Immature natural killer cell (primary cell): ENCODE results near the gene ZNF598. TPM values are rescaled to one million over a fixed set of nuclear protein-coding genes. Genes with fewer than 3 reads are reported as not detected.

ENCODE experiments used
- DNase-seq, 3 donors: peaks; one replicate each; pipeline ENCODE4 v3.0.0; 2022; ENCODE audit warnings: mixed read lengths in 1 of 3
- H3K27ac Mint-ChIP-seq, 6 donors: one replicate each; pipeline ENCODE4 v1.8.0; 2020; ENCODE audit warnings: mixed read lengths in 6 of 6, mild to moderate bottlenecking in 5 of 6, inconsistent platforms in 4 of 6, moderate library complexity in 3 of 6
- H3K27me3 Mint-ChIP-seq, 3 donors: one replicate each; pipeline ENCODE4 v1.8.0; 2020 to 2021; ENCODE audit warnings: low read depth in 3 of 3, mild to moderate bottlenecking in 3 of 3, mixed read lengths in 3 of 3, moderate library complexity in 3 of 3, inconsistent platforms in 1 of 3
- H3K36me3 Mint-ChIP-seq, 3 donors: one replicate each; pipeline ENCODE4 v1.8.0; 2020; ENCODE audit warnings: mixed read lengths in 3 of 3, inconsistent platforms in 2 of 3, mild to moderate bottlenecking in 2 of 3
- H3K4me1 Mint-ChIP-seq, 2 donors: one replicate each; pipeline ENCODE4 v1.8.0; 2020; ENCODE audit warnings: inconsistent platforms in 2 of 2, mild to moderate bottlenecking in 2 of 2, mixed read lengths in 2 of 2, moderate library complexity in 1 of 2
- H3K4me3 Mint-ChIP-seq, 5 donors: one replicate each; pipeline ENCODE4 v1.8.0; 2020; ENCODE audit warnings: mild to moderate bottlenecking in 5 of 5, mixed read lengths in 5 of 5, inconsistent platforms in 3 of 5, moderate library complexity in 3 of 5
- H3K9me3 Mint-ChIP-seq, 6 donors: one replicate each; pipeline ENCODE4 v1.8.0; 2020; ENCODE audit warnings: mild to moderate bottlenecking in 6 of 6, mixed read lengths in 6 of 6, inconsistent platforms in 4 of 6, moderate library complexity in 3 of 6
- polyA plus RNA-seq, 3 donors: library from polyadenylated mRNA; unstranded; fragments of 300-500 nt; fragmentation: Illumina TruSeq; gene quantifications; one replicate each; pipeline ENCODE4 v1.2.3, GENCODE V29; 2021

Gene ZNF598
- polyA plus RNA-seq, 3 donors from 2014 or later, result 1.8 to 10.4 (median 2.9) TPM

DNA sequence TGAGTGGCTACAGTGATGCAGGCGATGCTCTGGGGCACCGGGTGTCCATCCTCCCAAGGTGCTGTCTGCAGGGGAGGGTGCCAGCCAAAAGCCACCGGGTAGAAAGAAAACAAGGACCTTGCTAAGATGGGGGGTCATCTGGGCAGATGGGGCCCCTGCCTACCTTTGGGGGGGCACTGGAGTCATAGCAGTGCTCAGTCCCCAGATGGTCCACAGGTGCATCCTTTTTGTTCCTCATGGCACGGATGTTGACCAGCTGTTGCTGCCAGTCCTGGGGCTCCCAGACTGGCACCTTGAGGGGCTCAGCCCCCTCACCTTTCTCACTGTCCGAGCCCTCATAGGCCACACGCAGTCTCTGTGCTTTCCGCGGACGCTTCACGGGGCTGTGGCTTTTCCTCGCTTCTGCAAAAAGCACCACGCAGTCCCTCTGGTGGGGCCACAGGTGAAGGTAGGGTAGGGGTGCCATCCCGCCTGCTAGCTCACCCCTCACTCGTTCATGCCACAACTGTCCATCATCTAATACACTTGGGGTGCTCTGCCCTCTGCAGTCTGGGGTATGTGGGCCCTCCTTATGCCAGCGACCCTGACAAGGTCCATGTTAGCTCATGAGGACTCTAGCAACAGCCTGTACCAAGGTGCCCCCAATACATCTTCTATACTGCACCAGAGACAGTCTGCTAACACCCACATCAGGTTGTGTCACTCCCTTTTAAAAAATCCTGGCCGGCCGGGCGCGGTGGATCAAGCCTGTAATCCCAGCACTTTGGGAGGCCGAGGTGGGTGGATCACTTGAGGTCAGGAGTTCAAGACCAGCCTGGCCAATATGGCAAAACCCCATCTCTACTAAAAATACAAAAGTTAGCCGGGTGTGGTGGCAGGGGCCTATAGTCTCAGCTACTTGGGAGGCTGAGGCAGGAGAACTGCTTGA lies 36.6 kb upstream of the ZNF598 start:
- peaks cover 0 to 2% (median 0%) of the 10 kb centered on the region in 3 donors for H3K36me3 Mint-ChIP-seq
- peaks cover 0 to 7% (median 0%) of the 10 kb centered on the region in 3 donors for H3K27me3 Mint-ChIP-seq
- H3K9me3 Mint-ChIP-seq, result no peaks in the 10 kb centered on the region
- peaks cover 19% of the 10 kb centered on the region in 2 donors for H3K4me1 Mint-ChIP-seq
- no peak for DNase-seq
- H3K4me3 Mint-ChIP-seq, result peak overlapping the region; percentile 89 to 91 (median 91)
- peak overlapping the region in 1 of 6 donors; percentile 34 for H3K27ac Mint-ChIP-seq

DNA sequence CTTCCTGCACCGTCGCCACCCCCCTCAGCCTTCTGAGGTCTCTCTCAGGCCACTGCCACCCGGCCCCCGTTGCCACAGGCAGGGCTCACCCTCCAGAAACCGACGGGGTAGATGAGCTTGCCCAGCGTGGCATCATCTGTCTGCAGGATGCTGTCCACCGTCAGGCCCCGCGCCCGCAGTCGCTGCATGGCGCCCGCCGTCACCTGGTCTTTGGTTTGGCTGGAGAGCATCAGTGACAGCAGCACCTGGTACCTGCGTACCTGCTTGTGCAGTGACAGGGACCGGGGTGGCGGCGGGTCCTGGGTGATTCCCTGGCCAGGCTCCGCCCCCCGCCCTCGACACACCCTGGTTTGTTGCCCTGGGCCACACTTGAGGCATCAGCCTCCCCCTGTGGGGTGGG lies 34.9 kb upstream of the ZNF598 start:
- Mint-ChIP-seq H3K36me3 (no peaks in the 10 kb centered on the region), H3K4me1 (peaks cover 18 to 19% of the 10 kb centered on the region in 2 donors), H3K27me3 (peaks cover 0 to 7% (median 0%) of the 10 kb centered on the region in 3 donors), H3K9me3 (no peaks in the 10 kb centered on the region), H3K27ac (no peak overlapping the region), H3K4me3 (no peak overlapping the region)
- no peak for DNase-seq

DNA sequence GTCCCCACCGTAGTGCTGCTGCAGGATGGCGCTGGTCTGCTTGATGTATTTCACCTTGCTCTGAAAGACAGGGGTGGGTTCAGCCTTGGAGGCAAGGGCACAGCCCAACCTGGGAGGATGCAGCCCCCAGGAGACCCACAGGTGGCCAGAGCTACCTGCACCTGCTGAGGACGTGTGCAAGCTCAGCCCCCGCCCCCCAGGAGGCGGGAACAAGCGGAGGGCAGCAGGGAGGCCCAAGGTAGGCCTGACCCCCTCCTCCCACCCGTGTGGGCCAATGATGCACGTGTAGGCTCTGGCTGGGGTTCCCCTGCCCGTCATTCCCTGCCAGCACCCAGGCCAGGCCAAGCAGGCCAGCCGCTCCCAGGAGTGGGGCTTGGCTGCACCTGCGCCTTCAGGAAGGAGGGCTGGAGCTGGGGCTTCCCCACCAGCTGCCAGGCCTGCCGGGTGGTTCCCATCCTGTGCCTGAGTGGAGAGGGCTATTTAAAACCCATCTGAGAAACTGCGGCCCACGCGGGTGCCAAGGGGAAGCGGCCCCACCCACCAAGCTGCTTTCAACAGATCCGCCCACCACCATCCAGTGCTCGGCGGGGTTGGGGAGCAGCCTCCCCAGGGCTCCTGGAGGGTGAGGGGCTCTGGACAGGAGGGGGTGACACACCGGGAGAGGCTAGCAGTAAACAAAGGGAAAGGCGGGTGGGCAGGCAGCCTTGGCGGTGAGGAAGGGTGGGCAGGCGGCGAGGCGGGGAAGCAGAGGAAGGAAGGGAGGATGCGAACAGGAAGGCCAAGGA lies 34.2 kb upstream of the ZNF598 start:
- Mint-ChIP-seq H3K27ac (no peak overlapping the region), H3K27me3 (peaks cover 0 to 7% (median 0%) of the 10 kb centered on the region in 3 donors), H3K4me1 (peaks cover 13 to 17% of the 10 kb centered on the region in 2 donors), H3K4me3 (no peak overlapping the region), H3K9me3 (no peaks in the 10 kb centered on the region), H3K36me3 (no peaks in the 10 kb centered on the region)
- DNase-seq, result no peak

DNA sequence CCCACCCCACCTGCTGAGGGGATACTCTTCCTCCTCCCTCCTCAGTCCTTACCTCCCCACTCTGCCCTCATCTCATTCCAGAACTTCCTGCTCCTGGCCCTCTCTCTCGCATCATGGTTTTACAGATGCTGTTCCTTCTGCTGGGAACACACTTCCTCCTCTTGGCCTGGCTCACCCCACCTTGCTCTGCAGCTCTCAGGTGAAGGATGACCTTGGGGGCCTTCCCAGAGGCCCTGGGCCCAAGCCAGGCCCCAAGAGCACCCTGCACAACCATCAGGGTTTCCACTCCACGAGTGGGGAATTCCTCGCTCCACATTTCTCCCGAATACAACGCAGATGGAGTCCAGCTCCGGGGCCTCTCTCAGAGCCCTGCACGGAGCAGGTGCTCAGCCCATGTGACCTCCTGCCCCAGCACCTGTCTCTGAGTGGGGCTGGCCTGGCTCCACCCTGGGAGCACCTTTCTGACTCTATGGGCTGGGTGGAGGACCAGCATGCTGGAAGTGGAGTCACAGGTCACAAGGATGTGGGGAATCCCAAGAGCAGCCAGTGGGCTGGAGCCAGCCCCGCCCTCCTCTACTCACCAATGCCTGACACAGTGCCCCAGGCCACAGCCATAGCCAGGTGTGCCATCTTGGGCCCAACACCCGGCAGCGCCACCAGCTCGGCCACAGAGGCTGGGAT lies 33.5 kb upstream of the ZNF598 start:
- no peak overlapping the region for H3K4me3 Mint-ChIP-seq
- H3K36me3 Mint-ChIP-seq, result no peaks in the 10 kb centered on the region
- no peak for DNase-seq
- H3K4me1 Mint-ChIP-seq, result peaks cover 6 to 9% of the 10 kb centered on the region in 2 donors
- H3K9me3 Mint-ChIP-seq, result no peaks in the 10 kb centered on the region
- H3K27ac Mint-ChIP-seq, result no peak overlapping the region
- peaks cover 0 to 4% (median 0%) of the 10 kb centered on the region in 3 donors for H3K27me3 Mint-ChIP-seq

DNA sequence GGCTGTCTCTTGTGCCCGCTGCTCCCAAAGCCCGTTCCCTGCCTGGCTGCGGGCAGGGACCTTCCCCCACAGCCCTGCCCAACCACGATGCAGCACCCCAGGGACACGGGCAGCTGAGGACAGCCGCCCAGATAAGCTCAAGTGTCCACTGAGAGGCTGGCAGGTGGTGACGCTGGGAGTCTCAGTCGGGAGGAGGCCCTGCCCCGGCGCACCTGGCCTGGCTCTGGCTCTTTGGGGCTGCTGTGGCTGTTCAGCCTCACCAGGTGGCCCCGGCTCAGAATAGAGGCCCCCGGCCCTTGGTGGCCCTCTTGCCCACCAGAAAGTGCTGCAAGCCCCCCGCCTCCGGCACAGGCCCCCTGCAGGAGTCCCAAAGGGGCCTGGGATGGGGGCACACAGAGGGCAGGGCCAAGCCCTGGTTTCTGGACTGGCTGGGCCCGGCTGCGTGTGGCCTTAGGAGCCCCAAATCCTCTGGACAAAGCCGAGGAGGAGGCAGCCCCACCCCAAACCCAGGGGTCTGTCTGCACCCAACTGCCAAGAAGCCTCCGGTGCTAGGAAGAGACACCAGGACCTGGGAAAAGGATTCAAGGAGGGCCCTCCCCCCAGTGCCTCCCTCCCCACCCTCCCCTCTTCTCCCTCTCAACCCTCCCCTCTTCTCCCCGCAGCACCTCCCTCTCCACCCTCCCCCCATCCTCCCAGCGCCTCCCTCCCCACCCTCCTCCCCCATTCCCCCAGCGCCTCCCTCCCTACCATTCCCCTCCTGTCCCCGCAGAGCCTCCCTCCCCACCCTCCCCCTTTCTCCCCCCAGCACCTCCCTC lies 32.8 kb upstream of the ZNF598 start:
- H3K27ac Mint-ChIP-seq, result no peak overlapping the region
- DNase-seq, result no peak
- H3K36me3 Mint-ChIP-seq, result no peaks in the 10 kb centered on the region
- no peaks in the 10 kb centered on the region for H3K9me3 Mint-ChIP-seq
- peaks cover 0 to 3% (median 0%) of the 10 kb centered on the region in 3 donors for H3K27me3 Mint-ChIP-seq
- no peak overlapping the region for H3K4me3 Mint-ChIP-seq
- peaks cover 5 to 8% of the 10 kb centered on the region in 2 donors for H3K4me1 Mint-ChIP-seq

DNA sequence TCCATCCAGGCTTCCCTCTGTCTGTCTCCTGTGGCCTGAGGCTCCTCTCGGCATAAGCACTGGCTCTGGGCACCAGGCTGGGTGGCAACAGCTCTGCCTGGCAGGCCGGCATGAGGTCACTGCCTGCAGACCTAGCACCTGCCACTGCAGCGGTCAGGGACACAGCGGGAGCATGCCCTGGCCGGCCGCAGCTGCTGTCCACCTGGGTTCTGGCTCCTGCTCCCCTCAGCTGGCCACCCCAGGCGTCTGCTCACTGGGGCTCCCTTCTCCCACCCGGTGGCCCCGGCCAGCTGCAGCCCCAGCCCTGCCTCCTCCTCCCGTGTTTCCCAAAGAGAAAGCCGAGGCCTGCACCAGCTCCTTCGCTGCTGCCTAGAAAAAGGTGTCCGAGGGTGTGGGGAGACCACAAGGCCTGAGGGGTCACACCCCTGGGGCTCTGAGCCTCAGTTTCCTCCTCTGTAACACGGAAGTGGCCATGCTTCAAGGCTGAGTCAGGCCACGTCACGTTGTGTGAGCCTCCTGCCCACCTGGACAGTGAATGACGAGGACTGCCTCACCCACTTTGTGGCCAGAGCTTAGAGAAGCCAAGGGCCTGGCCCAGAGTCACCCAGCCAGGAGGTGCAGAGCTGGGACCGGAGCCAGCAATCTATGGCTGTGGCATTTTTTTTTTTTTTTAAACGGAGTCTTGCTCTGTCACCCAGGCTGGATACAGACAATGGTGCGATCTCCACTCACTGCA lies 31.3 kb upstream of the ZNF598 start:
- Mint-ChIP-seq H3K27me3 (peaks cover 0 to 2% (median 0%) of the 10 kb centered on the region in 3 donors), H3K27ac (no peak overlapping the region), H3K9me3 (no peaks in the 10 kb centered on the region), H3K4me3 (no peak overlapping the region), H3K4me1 (no peaks in the 10 kb centered on the region), H3K36me3 (no peaks in the 10 kb centered on the region)
- no peak for DNase-seq

DNA sequence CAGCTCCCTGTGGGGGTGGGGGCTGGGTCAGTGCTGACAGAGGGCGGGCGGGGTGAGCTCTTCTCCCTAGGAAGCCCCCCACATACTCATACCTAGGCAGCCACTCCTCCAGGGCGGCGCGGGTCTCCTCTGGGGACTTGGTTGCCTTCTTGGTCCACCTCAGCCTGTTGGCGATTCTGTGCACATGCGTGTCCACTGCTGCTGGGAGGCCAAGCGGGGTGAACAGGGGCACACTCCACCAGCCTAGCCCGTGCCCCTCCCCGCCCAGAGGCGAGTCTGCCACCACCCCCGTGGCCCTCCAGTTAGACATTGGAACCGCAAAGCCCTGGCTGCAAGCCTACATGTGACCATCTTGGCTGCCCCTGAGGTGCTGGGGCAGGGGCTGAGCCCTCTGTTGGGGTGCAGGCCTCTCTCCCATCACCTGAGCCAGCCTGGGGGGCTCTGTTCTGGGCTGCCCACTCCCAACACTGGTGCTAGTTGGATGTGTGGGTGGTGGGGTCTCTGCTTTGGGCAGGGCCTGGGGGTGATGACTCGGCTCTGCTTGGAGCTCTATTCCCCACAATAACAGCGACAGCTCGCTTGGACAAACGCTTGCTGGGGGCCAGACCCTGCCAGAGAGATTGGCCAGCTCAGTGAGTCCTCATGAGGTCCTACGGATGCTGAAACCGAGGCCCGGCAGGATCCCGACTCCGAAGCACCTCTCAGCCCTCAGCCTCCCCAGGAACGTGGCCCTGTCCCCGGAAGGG lies 30.6 kb upstream of the ZNF598 start:
- H3K4me3 Mint-ChIP-seq, result no peak overlapping the region
- H3K36me3 Mint-ChIP-seq, result no peaks in the 10 kb centered on the region

DNA sequence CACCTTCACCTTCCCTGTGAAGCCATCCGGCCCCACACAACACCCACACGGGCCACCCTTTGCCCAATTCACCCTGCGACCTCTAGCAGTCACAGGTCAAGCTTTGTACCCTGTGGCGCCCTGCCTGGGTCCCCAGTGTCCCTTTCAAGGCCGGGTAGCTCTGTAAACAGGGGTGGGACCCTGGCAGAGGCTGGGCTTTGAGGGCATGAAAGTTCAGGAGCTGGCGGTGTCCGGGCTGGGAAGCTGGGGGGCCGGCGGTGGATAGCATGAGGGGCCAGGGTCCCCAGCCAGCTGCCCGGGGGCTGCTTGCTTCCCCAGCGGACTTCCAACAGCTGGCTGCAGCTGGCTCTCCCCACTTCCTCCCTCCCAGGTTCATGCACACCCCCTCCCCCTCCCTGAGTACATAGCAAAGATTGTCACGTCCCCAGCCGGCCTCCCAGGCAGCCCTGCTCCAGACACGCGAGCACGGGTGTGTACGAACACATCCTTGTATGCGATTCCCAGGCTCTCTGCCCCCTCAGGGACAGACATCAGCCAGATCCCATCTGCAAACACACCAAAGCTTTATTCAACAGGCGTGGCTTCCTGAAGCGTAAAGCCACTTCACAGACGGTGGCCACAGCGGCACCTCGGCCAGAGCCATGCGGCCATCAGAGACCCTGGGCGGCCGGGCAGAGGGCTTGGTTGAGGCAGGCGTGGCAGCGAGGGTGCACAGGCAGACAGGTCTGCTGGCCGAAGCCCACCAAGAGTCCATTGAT lies 29.8 kb upstream of the ZNF598 start:
- Mint-ChIP-seq H3K36me3 (no peaks in the 10 kb centered on the region), H3K4me3 (no peak overlapping the region), H3K9me3 (no peaks in the 10 kb centered on the region), H3K4me1 (no peaks in the 10 kb centered on the region), H3K27me3 (peaks cover 0 to 5% (median 0%) of the 10 kb centered on the region in 3 donors), H3K27ac (no peak overlapping the region)
- no peak for DNase-seq

More for the DNA sequence above, 30.6 kb upstream of the ZNF598 start:
- no peaks in the 10 kb centered on the region for H3K4me1 Mint-ChIP-seq
- H3K9me3 Mint-ChIP-seq, result no peaks in the 10 kb centered on the region
- H3K27ac Mint-ChIP-seq, result no peak overlapping the region
- DNase-seq, result no peak
- H3K27me3 Mint-ChIP-seq, result peaks cover 0 to 2% (median 0%) of the 10 kb centered on the region in 3 donors

DNA sequence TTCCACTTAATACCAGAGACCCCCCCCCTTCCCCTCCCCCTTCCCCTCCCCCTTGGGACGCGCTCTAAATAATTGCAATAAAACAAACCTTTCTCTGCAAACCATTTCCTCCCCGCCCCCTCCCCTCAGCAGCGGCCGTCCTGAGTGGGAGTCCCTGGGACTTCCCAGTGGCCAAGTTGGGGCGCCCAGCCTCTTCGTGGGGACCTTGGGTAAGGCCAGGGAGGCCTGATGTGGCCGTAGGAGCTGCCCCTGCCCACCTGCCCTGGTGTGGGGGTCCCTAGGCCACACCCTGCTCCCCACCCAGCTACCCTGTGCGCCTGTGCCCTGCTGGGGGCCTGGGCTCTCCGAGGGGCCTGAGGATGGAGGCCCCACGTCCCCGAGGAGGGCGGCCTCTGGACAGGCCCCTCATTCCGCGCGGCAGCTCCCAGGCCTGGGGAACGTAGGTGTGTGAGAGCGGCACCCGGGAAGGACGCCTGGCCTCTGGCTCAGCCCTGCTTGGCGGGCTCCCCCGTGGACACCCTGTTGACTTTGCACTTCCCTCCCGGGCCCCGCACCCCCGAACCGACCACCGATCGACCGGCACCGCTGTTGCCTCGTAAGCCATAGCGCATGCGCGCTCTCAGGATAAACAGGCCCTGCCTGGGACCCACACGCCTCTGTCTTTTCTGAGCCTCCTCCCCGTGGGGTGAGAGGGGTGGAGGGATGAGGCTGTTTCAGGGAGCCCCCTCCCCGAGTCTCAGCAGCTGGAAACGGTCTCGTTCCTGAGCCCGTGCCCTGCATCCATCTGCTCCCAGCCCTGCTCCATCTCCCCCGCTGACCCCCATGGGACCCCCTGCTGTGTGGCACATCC lies 29.0 kb upstream of the ZNF598 start:
- no peak overlapping the region for H3K4me3 Mint-ChIP-seq
- no peak overlapping the region for H3K27ac Mint-ChIP-seq
- no peaks in the 10 kb centered on the region for H3K36me3 Mint-ChIP-seq
- H3K9me3 Mint-ChIP-seq, result no peaks in the 10 kb centered on the region
- peaks cover 0 to 5% (median 0%) of the 10 kb centered on the region in 3 donors for H3K27me3 Mint-ChIP-seq
- no peaks in the 10 kb centered on the region for H3K4me1 Mint-ChIP-seq
- no peak for DNase-seq

DNA sequence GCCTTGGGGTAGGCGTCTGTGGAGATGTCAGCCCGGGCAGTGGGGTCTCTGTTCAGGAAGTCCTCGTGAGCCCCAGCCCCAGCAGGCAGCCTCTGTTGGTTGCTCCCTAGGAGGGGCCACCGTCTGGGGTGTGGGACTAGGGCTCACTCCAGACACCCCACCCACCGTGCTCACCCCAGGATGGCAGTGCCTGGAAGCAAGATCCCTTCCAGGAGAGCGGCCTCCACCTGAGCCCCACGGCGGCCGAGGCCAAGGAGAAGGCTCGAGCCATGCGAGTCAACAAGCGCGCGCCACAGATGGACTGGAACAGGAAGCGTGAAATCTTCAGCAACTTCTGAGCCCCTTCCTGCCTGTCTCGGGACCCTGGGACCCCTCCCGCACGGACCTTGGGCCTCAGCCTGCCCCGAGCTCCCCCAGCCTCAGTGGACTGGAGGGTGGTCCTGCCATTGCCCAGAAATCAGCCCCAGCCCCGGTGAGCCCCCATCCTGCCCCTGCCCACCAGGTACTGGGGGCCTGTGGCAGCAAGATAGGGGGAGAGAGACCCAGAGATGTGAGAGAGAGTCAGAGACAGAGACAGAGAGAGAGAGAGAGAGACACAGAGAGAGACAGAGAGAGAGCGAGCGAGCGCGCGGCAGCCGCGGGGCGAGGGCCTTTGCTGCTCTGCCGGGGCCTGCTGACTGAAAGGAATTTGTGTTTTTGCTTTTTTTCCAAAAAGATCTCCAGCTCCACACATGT lies 28.2 kb upstream of the ZNF598 start:
- H3K4me3 Mint-ChIP-seq, result no peak overlapping the region

More for the DNA sequence above, 28.2 kb upstream of the ZNF598 start:
- Mint-ChIP-seq H3K27ac (no peak overlapping the region), H3K4me1 (no peaks in the 10 kb centered on the region), H3K36me3 (no peaks in the 10 kb centered on the region), H3K9me3 (no peaks in the 10 kb centered on the region), H3K27me3 (peaks cover 0 to 5% (median 0%) of the 10 kb centered on the region in 3 donors)
- DNase-seq, result no peak
